Right lobe of liver (tissue), 6 donors: ENCODE data around the gene EDARADD. TPM values are rescaled to one million over a fixed set of nuclear protein-coding genes. Genes with fewer than 3 reads are reported as not detected.

Experiments
- ATAC-seq, 4 donors: fragments of 200-7000 bp; cut with Tn5 transposase; one replicate each; pipeline ENCODE4 v1.9.1; 2020; ENCODE audit warnings: mild to moderate bottlenecking in 4 of 4, moderate library complexity in 4 of 4
- DNase-seq, 3 donors: peaks; one replicate each; pipeline ENCODE4 v3.0.0-alpha.2; 2020
- H3K27ac ChIP-seq, 3 donors: fragments of 200-600 bp; one replicate each; pipeline ENCODE4 v1.8.0; 2022
- H3K27me3 ChIP-seq, 2 donors: fragments of 200-600 bp; one replicate each; pipeline ENCODE4 v1.8.0; 2022
- H3K36me3 ChIP-seq, 4 donors: fragments of 200-600 bp; sonication (generic) in 1 of 4; one replicate each; pipeline versions ENCODE4 v1.5.1 to v1.8.0; 2017 to 2022; ENCODE audit warnings: control low read depth in 1 of 4
- H3K4me1 ChIP-seq, 4 donors: fragments of 200-600 bp; sonication (generic) in 1 of 4; one replicate each; pipeline versions ENCODE4 v1.5.1 to v1.8.0; 2017 to 2022; ENCODE audit warnings: control low read depth in 1 of 4
- H3K4me3 ChIP-seq, 3 donors: fragments of 200-600 bp; one replicate each; pipeline ENCODE4 v1.8.0; 2022
- H3K9me3 ChIP-seq, 4 donors: fragments of 200-600 bp; sonication (generic) in 1 of 4; one replicate each; pipeline versions ENCODE4 v1.5.1 to v1.8.0; 2017 to 2022; ENCODE audit warnings: control low read depth in 1 of 4
- POLR2A ChIP-seq: fragments of 450-650 bp; IDR thresholded peaks from one replicate; pipeline ENCODE4 v1.6.1; 2017; ENCODE audit warnings: antibody characterized with exemption, mild to moderate bottlenecking
- WGBS: methylation state at CpG from one replicate; pipeline ENCODE4 v1.1.6; 2018; ENCODE audit warnings: low coverage, low lambda C conversion rate; ENCODE audit not compliant: insufficient coverage; ENCODE audit errors: missing lambda C conversion rate; 5-methylcytosine and 5-hydroxymethylcytosine counted together
- intact Hi-C, 2 donors: fragments of 100-400 bp; cut with DNase I; formaldehyde crosslinking; loops; one replicate each; pipeline versions ENCODE4 v1.11.2 to v1.14.1; 2022
- total RNA-seq, 6 experiments: library from RNA; depleted of rRNA in 2 of 6; stranded (reverse); fragments of >200 nt in 2 of 6; fragmentation: NEBNext Ultra II Directional in 3 of 6; extraction: Animal tissue kit (Norgen Biotek cat#: 25700) in 3 of 6; gene quantifications; one replicate each; pipeline versions ENCODE4 v1.1.0 to v1.2.4, GENCODE V29; 2016 to 2023
- TF ChIP-seq, protein P1 (sequence below), 4 donors: fragments of 200-600 bp in 3 of 4; fragments of 450-650 bp in 1 of 4; IDR thresholded peaks; one replicate each; pipeline versions ENCODE4 v1.5.1 to v1.8.0; 2016 to 2022; ENCODE audit warnings: antibody characterized with exemption in 4 of 4, mild to moderate bottlenecking in 2 of 4
- donor health status: DM: no; HTN: yes; CAD: no.
- donor health status: DM: no; HTN: no; CAD: no.
- donor health status: DM: no; HTN: no; CAD: no.
- donor health status: DM: no; HTN: yes; CAD: no.
- donor health status: DM: no; HTN: yes; CAD: no.

The EDARADD gene
- total RNA-seq, 6 experiments from 2014 or later, result 0.16 to 1.2 (median 0.26) TPM; not detected in 1

DNA sequence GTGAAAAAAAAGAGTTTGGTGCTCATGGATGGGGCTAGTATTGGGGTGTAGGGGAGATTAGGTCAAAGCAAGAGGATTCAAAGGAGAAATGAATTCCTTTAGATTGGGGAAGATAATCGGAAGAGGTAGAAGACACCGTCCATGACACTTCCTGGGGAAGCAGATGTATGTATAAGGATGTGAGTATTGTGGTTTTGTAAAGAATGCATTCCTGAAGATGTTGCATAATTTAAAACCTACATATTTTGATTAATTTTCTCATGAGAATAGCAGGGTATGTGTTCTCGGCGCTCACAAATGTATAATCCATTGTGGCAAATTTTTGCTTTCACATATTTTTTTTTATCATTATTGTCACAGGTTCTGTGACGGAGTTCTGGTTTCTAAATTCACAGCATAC lies 124.2 kb downstream of the EDARADD start:
- DNase-seq (no peak), ATAC-seq (no peak)
- Histone ChIP-seq H3K36me3 (no peaks in the 10 kb centered on the region), H3K4me3 (no peak overlapping the region), H3K27ac (no peak overlapping the region), H3K27me3 (no peaks in the 10 kb centered on the region), H3K4me1 (peaks cover 0 to 25% (median 9%) of the 10 kb centered on the region in 4 donors), H3K9me3 (no peaks in the 10 kb centered on the region)
- TF ChIP-seq, protein P1, sequence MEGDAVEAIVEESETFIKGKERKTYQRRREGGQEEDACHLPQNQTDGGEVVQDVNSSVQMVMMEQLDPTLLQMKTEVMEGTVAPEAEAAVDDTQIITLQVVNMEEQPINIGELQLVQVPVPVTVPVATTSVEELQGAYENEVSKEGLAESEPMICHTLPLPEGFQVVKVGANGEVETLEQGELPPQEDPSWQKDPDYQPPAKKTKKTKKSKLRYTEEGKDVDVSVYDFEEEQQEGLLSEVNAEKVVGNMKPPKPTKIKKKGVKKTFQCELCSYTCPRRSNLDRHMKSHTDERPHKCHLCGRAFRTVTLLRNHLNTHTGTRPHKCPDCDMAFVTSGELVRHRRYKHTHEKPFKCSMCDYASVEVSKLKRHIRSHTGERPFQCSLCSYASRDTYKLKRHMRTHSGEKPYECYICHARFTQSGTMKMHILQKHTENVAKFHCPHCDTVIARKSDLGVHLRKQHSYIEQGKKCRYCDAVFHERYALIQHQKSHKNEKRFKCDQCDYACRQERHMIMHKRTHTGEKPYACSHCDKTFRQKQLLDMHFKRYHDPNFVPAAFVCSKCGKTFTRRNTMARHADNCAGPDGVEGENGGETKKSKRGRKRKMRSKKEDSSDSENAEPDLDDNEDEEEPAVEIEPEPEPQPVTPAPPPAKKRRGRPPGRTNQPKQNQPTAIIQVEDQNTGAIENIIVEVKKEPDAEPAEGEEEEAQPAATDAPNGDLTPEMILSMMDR (IDR thresholded peaks at IDR 0.05), result no peak
- no peak for TF ChIP-seq POLR2A
- intact Hi-C loops, result no loop called here
- 60% methylated on average over 5 of the region's 5 CpGs for WGBS

DNA sequence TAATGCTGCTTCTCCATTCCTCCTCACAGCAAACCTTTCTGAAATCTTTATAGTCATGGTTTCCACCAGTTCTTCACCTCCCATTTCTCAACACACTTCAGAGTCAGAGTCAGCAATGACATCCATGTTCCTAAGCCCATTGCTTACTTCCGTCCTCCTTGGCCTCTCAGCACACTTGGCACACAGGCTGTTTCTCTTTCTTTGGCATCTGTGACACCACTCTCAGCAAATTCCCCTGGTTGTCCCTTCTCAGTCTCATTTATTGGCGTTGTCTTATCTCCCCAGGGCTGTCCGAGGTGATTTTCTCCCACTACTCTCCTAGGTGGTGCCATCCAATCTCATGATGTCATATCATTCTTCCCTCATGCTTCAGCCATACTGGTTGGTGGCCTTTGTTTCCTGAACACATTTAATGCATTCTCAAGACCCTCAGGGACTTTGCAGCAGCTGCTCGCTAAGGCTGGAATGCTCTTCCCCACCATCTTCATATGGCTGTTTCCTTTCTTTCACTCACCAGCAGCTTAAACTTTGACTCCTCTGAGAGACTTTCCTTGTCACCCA lies 126.4 kb downstream of the EDARADD start:
- no peak overlapping the region for H3K4me3 ChIP-seq
- peaks cover 0 to under 1% (median 0%) of the 10 kb centered on the region in 4 donors for H3K36me3 ChIP-seq
- DNase-seq (no peak), ATAC-seq (no peak)
- peaks cover 0 to 25% (median 6%) of the 10 kb centered on the region in 4 donors for H3K4me1 ChIP-seq
- no peaks in the 10 kb centered on the region for H3K27me3 ChIP-seq
- no peaks in the 10 kb centered on the region for H3K9me3 ChIP-seq
- intact Hi-C loops, result no loop called here
- TF ChIP-seq, protein P1 (IDR thresholded peaks at IDR 0.05), result no peak
- no peak for TF ChIP-seq POLR2A
- H3K27ac ChIP-seq, result no peak overlapping the region
- 54% methylated on average over 4 of the region's 4 CpGs for WGBS

DNA sequence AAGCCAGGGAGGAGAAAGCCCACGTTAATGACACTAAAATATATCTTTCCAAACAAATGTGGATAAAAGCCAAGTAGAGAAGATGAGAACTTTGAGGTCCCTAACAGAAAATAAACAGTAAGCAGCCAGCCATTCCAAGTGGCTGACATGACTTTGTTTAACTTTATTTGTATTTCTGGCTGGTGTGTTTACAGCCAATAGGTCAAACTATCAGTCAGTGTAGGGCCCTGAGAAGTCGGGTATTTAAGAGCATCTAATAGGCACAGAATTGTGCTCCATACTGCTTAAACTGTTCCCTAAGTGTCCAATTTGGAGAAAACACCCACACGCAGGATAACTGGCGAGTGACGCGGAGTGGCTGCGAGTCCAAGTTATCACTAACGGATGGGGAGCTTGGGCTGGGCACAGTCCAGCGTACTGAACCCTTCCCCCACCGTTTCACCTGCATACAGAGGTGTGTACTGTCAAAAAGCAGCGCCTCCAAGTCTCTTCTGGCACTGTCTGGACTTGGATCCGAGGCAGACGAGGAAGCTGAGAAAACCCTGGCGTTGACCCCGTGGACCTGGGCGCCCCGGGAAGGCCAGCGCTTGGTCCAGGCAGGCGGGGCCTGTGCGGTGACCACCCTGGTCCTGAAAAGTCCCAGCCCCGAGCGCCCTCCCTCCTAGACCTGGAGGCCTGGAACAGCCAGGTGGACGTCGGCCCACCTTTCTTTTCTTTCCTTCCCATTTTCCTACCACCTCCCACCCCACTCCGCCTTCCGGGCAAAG lies 129.0 kb downstream of the EDARADD start:
- Histone ChIP-seq H3K27me3 (no peaks in the 10 kb centered on the region), H3K9me3 (no peaks in the 10 kb centered on the region), H3K27ac (peak overlapping the region; percentile 85 to 99 (median 94)), H3K4me3 (peak overlapping the region; percentile 96 to 99 (median 96)), H3K4me1 (peaks cover 0 to 20% (median 2%) of the 10 kb centered on the region in 4 donors), H3K36me3 (peaks cover 0 to 23% (median 6%) of the 10 kb centered on the region in 4 donors)
- peak; percentile 59 to 75 (median 70) for DNase-seq
- TF ChIP-seq, protein P1 (IDR thresholded peaks at IDR 0.05), result no peak
- no peak for TF ChIP-seq POLR2A
- intact Hi-C loops, result no loop called here
- peak; percentile 57 to 75 (median 70) for ATAC-seq
- WGBS, result 18% methylated on average over 16 of the region's 26 CpGs

DNA sequence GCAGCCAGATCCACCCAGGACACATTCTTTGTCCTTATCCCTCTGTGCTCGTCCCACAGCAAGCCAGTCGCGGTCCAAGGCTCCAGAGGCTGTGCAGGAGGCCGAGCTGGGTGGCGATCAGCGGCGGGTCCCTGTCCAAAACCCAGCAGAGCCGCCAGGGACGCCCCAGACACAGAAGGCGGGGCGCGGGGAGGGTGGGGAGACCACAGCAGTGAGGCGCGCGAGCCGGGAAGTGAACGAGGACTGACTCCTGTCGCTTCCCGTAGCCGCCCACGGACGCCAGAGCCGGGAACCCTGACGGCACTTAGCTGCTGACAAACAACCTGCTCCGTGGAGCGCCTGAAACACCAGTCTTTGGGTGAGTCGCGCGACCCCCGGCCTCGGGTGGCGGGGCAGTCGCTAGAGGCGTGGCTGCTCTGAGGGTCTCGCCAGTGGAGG lies 129.6 kb downstream of the EDARADD start, which contains the start of gene LGALS8:
Gene LGALS8 (plus strand): TSS at position 279 of the 438 bp plus-strand sequence. CDS start 2,089 bp downstream, outside the sequence.
- peak within 1 kb of the TSS; percentile 85 to 99 (median 94) for H3K27ac ChIP-seq
- TF ChIP-seq, protein P1 (IDR thresholded peaks at IDR 0.05), result no peak
- TF ChIP-seq POLR2A, result peak; percentile 55
- intact Hi-C loops, result no loop called here
- DNase-seq (peak; percentile 92 to 93 (median 93)), ATAC-seq (peak; percentile 88 to 92 (median 90))
- no peaks in the 10 kb centered on the region for H3K9me3 ChIP-seq
- H3K36me3 ChIP-seq, result peaks cover 0 to 23% (median 6%) of the 10 kb centered on the region in 4 donors
- H3K4me3 ChIP-seq, result peak within 1 kb of the TSS; percentile 96 to 99 (median 96)
- 0% methylated on average over 14 of the region's 35 CpGs for WGBS
- H3K27me3 ChIP-seq, result no peaks in the 10 kb centered on the region
- H3K4me1 ChIP-seq, result peaks cover 0 to 20% (median 2%) of the 10 kb centered on the region in 4 donors
